ENCODE results near the gene PGR. TPM values are rescaled to one million over a fixed set of nuclear protein-coding genes. Genes with fewer than 3 reads are reported as not detected.

PGR gene
- total RNA-seq, 1 donor from 2014 or later: not detected

GRCh38 chr11:101010899-101011298 lies 118.7 kb downstream of the PGR start:
- H3K9me3 Mint-ChIP-seq: no peaks in the 10 kb centered on the region
- H3K36me3 Mint-ChIP-seq (ENCODE audit: low read depth): no peaks in the 10 kb centered on the region
- no peak overlapping the region for H3K4me3 Mint-ChIP-seq
- no peaks in the 10 kb centered on the region for H3K4me1 Mint-ChIP-seq
- H3K27me3 Mint-ChIP-seq (ENCODE audit: low read depth): no peaks in the 10 kb centered on the region
- DNase-seq (ENCODE audit: low read depth, low spot score): no peak
- TF ChIP-seq CTCF (conservative IDR thresholded peaks at IDR 0.05): no peak
- H3K27ac Mint-ChIP-seq (ENCODE audit: unreplicated experiment): no peak overlapping the region

- DNase-seq (ENCODE audit: low read depth, low spot score): no peak
- H3K27ac Mint-ChIP-seq (ENCODE audit: unreplicated experiment): no peak overlapping the region
- H3K4me1 Mint-ChIP-seq: no peaks in the 10 kb centered on the region
- no peak overlapping the region for H3K4me3 Mint-ChIP-seq
- no peaks in the 10 kb centered on the region for H3K9me3 Mint-ChIP-seq
- TF ChIP-seq CTCF (conservative IDR thresholded peaks at IDR 0.05): no peak
- H3K36me3 Mint-ChIP-seq (ENCODE audit: low read depth): no peaks in the 10 kb centered on the region
- H3K27me3 Mint-ChIP-seq (ENCODE audit: low read depth): no peaks in the 10 kb centered on the region
Measured at GRCh38 chr11:101009690-101010055, 119.9 kb downstream of the PGR start.

GRCh38 chr11:101008961-101009689 lies 120.5 kb downstream of the PGR start:
- Mint-ChIP-seq H3K27ac (ENCODE audit: unreplicated experiment) (no peak overlapping the region), H3K9me3 (no peaks in the 10 kb centered on the region), H3K4me3 (no peak overlapping the region), H3K36me3 (ENCODE audit: low read depth) (no peaks in the 10 kb centered on the region), H3K4me1 (no peaks in the 10 kb centered on the region), H3K27me3 (ENCODE audit: low read depth) (no peaks in the 10 kb centered on the region)
- TF ChIP-seq CTCF (conservative IDR thresholded peaks at IDR 0.05): no peak
- no peak for DNase-seq (ENCODE audit: low read depth, low spot score)

- H3K9me3 Mint-ChIP-seq: no peaks in the 10 kb centered on the region
- no peak overlapping the region for H3K27ac Mint-ChIP-seq (ENCODE audit: unreplicated experiment)
- TF ChIP-seq CTCF (conservative IDR thresholded peaks at IDR 0.05): no peak
- H3K4me3 Mint-ChIP-seq: no peak overlapping the region
- no peak for DNase-seq (ENCODE audit: low read depth, low spot score)
- H3K36me3 Mint-ChIP-seq (ENCODE audit: low read depth): no peaks in the 10 kb centered on the region
- no peaks in the 10 kb centered on the region for H3K27me3 Mint-ChIP-seq (ENCODE audit: low read depth)
- H3K4me1 Mint-ChIP-seq: peaks cover 7% of the 10 kb centered on the region
Measured at GRCh38 chr11:101003468-101003867, 126.1 kb downstream of the PGR start.

GRCh38 chr11:100999756-101000155 lies 129.9 kb downstream of the PGR start:
- Mint-ChIP-seq H3K4me3 (no peak overlapping the region), H3K27me3 (ENCODE audit: low read depth) (no peaks in the 10 kb centered on the region), H3K27ac (ENCODE audit: unreplicated experiment) (no peak overlapping the region), H3K4me1 (peaks cover 7% of the 10 kb centered on the region), H3K9me3 (no peaks in the 10 kb centered on the region), H3K36me3 (ENCODE audit: low read depth) (no peaks in the 10 kb centered on the region)
- no peak for TF ChIP-seq CTCF (conservative IDR thresholded peaks at IDR 0.05)
- no peak for DNase-seq (ENCODE audit: low read depth, low spot score)

Data from neural crest cell (in vitro differentiated cells).